LNCAP (cell line): ENCODE measurements around the gene MRPL53.

Experiments
- CTCF ChIP-seq: fragments of 450-650 bp; IDR thresholded peaks from 2 replicates; pipeline ENCODE4 v1.5.1; 2017; ENCODE audit warnings: mild to moderate bottlenecking

MRPL53 gene

GRCh38 chr2:74429487-74430451, 42.7 kb downstream of the MRPL53 start:
- TF ChIP-seq CTCF, result no peak

GRCh38 chr2:74428675-74429074, 43.8 kb downstream of the MRPL53 start:
- no peak for TF ChIP-seq CTCF

GRCh38 chr2:74427551-74427950, 44.9 kb downstream of the MRPL53 start:
- TF ChIP-seq CTCF, result no peak

- TF ChIP-seq CTCF, result no peak
These were observed 46.2 kb downstream of the MRPL53 start for GRCh38 chr2:74426181-74426758.

GRCh38 chr2:74425523-74425922, 47.0 kb downstream of the MRPL53 start:
- TF ChIP-seq CTCF, result no peak

- no peak for TF ChIP-seq CTCF
These were observed 47.5 kb downstream of the MRPL53 start for GRCh38 chr2:74424995-74425406.

- TF ChIP-seq CTCF, result no peak
These were observed 48.1 kb downstream of the MRPL53 start for GRCh38 chr2:74424139-74424992.
